ENCODE results near the gene CLCN6. TPM values are rescaled to one million over a fixed set of nuclear protein-coding genes. Genes with fewer than 3 reads are reported as not detected.

The CLCN6 gene
- total RNA-seq, 4 donors from 2014 or later, result 4.2 to 13.5 (median 9.9) TPM

- H3K4me3 ChIP-seq, result peak overlapping the region; percentile 65 to 99 (median 90)
- H3K27me3 ChIP-seq, result no peaks in the 10 kb centered on the region
- H3K36me3 ChIP-seq, result peaks cover 7 to 39% (median 14%) of the 10 kb centered on the region in 3 donors
- H3K9me3 ChIP-seq, result no peaks in the 10 kb centered on the region
- H3K27ac ChIP-seq, result peak overlapping the region; percentile 95 to 100 (median 99)
- DNase-seq, result no peak
- H3K4me1 ChIP-seq, result peaks cover 32 to 84% (median 42%) of the 10 kb centered on the region in 3 donors
- WGBS, 2 donors, result 3% methylated on average over 11 to 12 of the region's 17 CpGs
- intact Hi-C loops (cut with DNase I), result no loop called here
- TF ChIP-seq CTCF (IDR thresholded peaks at IDR 0.05), result no peak
- TF ChIP-seq POLR2A (IDR thresholded peaks at IDR 0.05), result no peak
Observed at GRCh38 chr1:11804666-11805421, 1.1 kb upstream of the CLCN6 start.

GRCh38 chr1:11806307-11806936 lies 431 bp downstream of the CLCN6 start:
- DNase-seq, result no peak
- no peak for TF ChIP-seq POLR2A (IDR thresholded peaks at IDR 0.05)
- H3K27ac ChIP-seq, result peak overlapping the region; percentile 95 to 100 (median 99)
- H3K4me3 ChIP-seq, result peak overlapping the region; percentile 65 to 99 (median 90)
- WGBS, 2 donors, result 0 to 2% methylated on average over 3 to 6 of the region's 20 CpGs
- H3K27me3 ChIP-seq, result no peaks in the 10 kb centered on the region
- peaks cover 0 to 39% (median under 1%) of the 10 kb centered on the region in 3 donors for H3K36me3 ChIP-seq
- intact Hi-C loops (cut with DNase I), result no loop called here
- no peaks in the 10 kb centered on the region for H3K9me3 ChIP-seq
- H3K4me1 ChIP-seq, result peaks cover 32 to 72% (median 42%) of the 10 kb centered on the region in 3 donors

- no peak for DNase-seq
- Histone ChIP-seq H3K4me3 (peak overlapping the region in 3 of 4 donors; percentile 65 to 99 (median 82)), H3K27me3 (no peaks in the 10 kb centered on the region), H3K4me1 (peaks cover 32 to 65% (median 37%) of the 10 kb centered on the region in 3 donors), H3K27ac (peak overlapping the region; percentile 95 to 100 (median 99)), H3K9me3 (no peaks in the 10 kb centered on the region), H3K36me3 (peaks cover 0 to 44% (median 5%) of the 10 kb centered on the region in 3 donors)
- 36 to 47% methylated on average over 2 of the region's 2 CpGs for WGBS, 2 donors
- intact Hi-C loops (cut with DNase I), result no loop called here
- no peak for TF ChIP-seq CTCF (IDR thresholded peaks at IDR 0.05)
- TF ChIP-seq POLR2A (IDR thresholded peaks at IDR 0.05), result no peak
Observed at GRCh38 chr1:11807133-11807532, 1.1 kb downstream of the CLCN6 start.

- Histone ChIP-seq H3K9me3 (no peaks in the 10 kb centered on the region), H3K4me3 (no peak overlapping the region), H3K36me3 (peaks cover 0 to 82% (median 25%) of the 10 kb centered on the region in 3 donors), H3K27ac (no peak overlapping the region), H3K27me3 (no peaks in the 10 kb centered on the region), H3K4me1 (peaks cover 0 to 16% (median 0%) of the 10 kb centered on the region in 3 donors)
- TF ChIP-seq CTCF (IDR thresholded peaks at IDR 0.05), result no peak
- TF ChIP-seq POLR2A (IDR thresholded peaks at IDR 0.05), result no peak
- intact Hi-C loops (cut with DNase I), result no loop called here
- 85 to 86% methylated on average over 5 of the region's 5 CpGs for WGBS, 2 donors
- DNase-seq, result no peak
Observed at GRCh38 chr1:11813021-11813420, 7.0 kb downstream of the CLCN6 start.

GRCh38 chr1:11817192-11817591 lies 11.2 kb downstream of the CLCN6 start:
- Histone ChIP-seq H3K4me3 (no peak overlapping the region), H3K27ac (no peak overlapping the region), H3K4me1 (no peaks in the 10 kb centered on the region), H3K36me3 (peaks cover 9 to 87% (median 30%) of the 10 kb centered on the region in 3 donors), H3K9me3 (no peaks in the 10 kb centered on the region), H3K27me3 (no peaks in the 10 kb centered on the region)
- DNase-seq, result no peak
- intact Hi-C loops (cut with DNase I), result no loop called here
- 93 to 97% methylated on average over 12 of the region's 12 CpGs for WGBS, 2 donors
- TF ChIP-seq POLR2A (IDR thresholded peaks at IDR 0.05) (no peak), CTCF (IDR thresholded peaks at IDR 0.05) (no peak)
